Fibroblast of mammary gland (primary cell): ENCODE results near the gene SPOCK3.

Source experiments
- DNase-seq: peaks from one replicate; pipeline ENCODE4 v3.0.0-alpha.2; 2010; ENCODE audit warnings: low read depth
- H3K4me3 ChIP-seq: 2 replicates; pipeline ENCODE4 v1.5.1; 2011; ENCODE audit warnings: low read depth, mild to moderate bottlenecking, low read length, moderate library complexity; ENCODE audit not compliant: control insufficient read depth
- TF ChIP-seq, protein P1 (sequence below): conservative IDR thresholded peaks from 2 replicates; pipeline ENCODE4 v1.5.1; 2011; ENCODE audit warnings: low read depth, low read length, inconsistent platforms; ENCODE audit not compliant: control insufficient read depth, insufficient read depth

Gene SPOCK3

DNA sequence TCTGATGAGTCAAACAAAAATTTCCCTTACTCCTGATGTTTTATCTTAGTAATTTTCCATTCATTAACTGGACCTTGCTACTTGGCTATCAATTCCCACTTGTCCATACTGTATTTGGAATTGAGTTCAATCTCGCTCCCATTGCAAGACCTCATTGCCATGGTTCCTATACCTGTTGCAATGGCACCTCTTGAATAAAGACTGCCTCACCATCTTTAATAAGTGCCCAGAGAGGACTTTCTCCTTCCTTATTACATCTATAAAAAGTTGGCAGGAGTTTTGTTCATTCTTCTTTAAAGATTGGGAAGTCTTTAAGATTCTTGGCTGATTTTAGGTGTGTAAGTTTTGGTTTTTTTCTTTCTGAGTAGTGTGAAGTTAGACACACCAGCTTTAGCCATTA, 397.4 kb downstream of the SPOCK3 start:
- no peak overlapping the region for H3K4me3 ChIP-seq
- TF ChIP-seq, protein P1, sequence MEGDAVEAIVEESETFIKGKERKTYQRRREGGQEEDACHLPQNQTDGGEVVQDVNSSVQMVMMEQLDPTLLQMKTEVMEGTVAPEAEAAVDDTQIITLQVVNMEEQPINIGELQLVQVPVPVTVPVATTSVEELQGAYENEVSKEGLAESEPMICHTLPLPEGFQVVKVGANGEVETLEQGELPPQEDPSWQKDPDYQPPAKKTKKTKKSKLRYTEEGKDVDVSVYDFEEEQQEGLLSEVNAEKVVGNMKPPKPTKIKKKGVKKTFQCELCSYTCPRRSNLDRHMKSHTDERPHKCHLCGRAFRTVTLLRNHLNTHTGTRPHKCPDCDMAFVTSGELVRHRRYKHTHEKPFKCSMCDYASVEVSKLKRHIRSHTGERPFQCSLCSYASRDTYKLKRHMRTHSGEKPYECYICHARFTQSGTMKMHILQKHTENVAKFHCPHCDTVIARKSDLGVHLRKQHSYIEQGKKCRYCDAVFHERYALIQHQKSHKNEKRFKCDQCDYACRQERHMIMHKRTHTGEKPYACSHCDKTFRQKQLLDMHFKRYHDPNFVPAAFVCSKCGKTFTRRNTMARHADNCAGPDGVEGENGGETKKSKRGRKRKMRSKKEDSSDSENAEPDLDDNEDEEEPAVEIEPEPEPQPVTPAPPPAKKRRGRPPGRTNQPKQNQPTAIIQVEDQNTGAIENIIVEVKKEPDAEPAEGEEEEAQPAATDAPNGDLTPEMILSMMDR: no peak

DNA sequence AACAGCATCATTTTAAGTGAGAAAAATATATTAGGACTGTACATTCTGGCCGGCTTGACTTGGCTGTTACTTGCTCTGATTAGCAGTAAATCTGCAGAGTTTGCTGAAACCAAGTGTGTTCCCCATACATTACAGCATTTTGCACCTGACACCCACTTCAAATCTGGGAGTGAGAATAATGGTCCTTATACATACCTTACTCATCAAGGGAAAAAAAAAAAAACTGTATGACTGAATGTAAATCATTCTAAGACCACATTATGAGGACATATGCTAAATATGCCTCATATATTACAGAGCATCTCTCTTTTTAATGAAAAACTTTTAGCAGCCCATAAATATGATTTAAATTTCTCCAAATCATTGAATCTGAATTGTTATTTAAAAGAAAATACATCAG, 406.7 kb downstream of the SPOCK3 start:
- no peak for DNase-seq
- TF ChIP-seq, protein P1: no peak
- H3K4me3 ChIP-seq: no peak overlapping the region

More for the DNA sequence above, 397.4 kb downstream of the SPOCK3 start:
- DNase-seq: no peak

DNA sequence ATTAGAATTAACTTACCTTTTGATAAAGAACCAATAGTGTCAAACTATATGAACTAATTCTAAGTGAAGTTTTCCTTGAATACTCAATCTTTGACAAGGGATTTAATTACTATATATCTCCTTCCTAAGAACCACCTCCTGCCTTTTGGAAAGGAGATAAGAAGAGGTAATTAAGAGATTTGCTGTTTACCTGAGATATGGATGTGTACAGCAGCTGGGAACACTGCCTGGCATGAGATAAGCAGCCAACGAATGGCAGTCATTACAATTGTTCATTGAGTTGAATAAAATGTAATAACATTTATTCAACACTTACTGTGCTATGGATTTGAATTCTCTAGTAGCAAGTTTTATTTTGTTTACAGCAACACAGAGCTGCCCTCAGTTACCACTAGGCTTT, 407.1 kb downstream of the SPOCK3 start:
- TF ChIP-seq, protein P1: no peak
- no peak for DNase-seq
- H3K4me3 ChIP-seq: no peak overlapping the region

DNA sequence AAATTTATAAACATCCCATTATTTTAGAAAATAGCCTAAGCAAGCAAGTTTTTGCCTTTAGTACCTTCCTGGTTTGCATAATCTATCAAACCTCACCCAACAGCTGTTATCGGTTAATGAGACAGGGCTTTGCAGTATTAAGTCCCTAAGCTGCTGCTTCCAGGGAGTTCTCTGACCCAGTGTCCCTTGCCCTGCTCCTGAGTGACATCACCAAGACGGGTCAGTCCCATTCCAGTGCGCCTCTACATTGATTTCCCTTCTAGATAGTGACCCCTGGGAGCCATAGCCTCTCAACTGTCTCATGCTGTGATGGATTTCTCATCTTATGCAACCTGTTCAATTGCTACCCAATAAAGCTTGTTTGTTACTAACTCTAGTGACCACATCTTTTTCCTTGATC, 410.4 kb downstream of the SPOCK3 start:
- TF ChIP-seq, protein P1: no peak
- DNase-seq: no peak
- H3K4me3 ChIP-seq: no peak overlapping the region

DNA sequence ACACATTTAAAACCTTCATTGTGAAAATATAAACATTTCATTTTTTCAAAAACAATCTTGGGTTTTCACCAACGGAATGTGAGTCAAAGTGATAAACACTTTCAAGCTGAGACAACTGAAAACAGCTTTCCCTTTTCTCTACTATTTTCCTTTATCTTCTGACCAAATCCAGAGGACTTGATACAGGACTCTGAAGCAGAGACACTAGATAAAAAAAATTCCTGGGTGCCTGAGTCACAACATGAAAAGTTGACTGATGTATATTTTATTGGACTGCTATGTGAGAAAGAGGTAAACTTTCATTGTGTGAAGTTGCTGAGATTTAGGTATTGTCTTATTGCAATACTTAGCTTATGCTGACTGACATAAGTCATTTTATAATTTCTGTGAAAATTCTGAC, 411.2 kb downstream of the SPOCK3 start:
- TF ChIP-seq, protein P1: no peak
- DNase-seq: no peak
- H3K4me3 ChIP-seq: no peak overlapping the region

DNA sequence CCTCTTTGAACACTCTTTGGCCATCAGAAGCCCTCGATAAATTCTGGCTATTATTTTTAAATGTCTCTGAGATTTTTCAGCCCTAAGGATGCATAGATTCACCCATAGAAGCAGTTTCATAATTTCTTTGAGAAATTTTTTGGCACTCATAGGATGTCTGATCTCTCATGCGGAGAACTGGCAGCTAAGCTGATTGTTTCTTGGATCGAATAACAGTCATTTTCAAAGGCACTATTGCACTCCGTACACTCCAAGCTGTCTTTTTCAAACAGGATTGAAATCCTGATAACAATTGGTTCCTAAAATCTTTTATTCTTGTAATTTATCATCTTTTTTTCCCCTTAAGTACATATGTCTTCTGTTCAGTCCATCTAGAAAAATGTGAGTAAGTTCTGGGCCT, 411.9 kb downstream of the SPOCK3 start:
- no peak overlapping the region for H3K4me3 ChIP-seq
- no peak for DNase-seq
- TF ChIP-seq, protein P1: no peak

DNA sequence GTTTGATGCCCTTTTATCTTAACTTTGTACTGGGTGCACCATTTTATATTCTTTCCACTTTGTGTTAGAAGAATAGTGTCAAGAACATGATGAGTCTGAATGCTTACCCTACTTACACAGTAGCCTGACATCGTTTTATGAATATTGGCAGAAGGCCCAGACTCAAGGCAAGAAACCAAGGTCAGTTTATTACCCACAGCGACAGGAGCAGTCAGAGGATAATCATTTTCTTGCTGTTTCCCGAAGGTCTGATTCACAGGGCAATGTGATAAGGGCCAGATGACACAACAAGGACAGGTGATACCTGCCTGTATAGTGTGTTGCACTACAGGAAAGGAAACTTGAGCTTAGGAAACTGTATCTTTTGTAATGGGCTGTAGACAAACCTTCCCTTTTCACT, 417.4 kb downstream of the SPOCK3 start:
- no peak overlapping the region for H3K4me3 ChIP-seq
- TF ChIP-seq, protein P1: no peak
- no peak for DNase-seq
